Activated T-helper 17 cell treated with anti-CD3 and anti-CD28 coated beads, Interleukin-2, amount 50 U/mL, for 72 hours (primary cell): ENCODE measurements around the gene FNDC10. TPM values are rescaled to one million over a fixed set of nuclear protein-coding genes. Genes with fewer than 3 reads are reported as not detected.

Source experiments
- ATAC-seq: fragments of 150-1000 bp; cut with Tn5 transposase; replicated peaks from 2 replicates; pipeline ENCODE4 v1.10.0; 2021; ENCODE audit warnings: mild to moderate bottlenecking, moderate library complexity
- H3K27ac Mint-ChIP-seq: one replicate; pipeline ENCODE4 v1.8.0; 2022; ENCODE audit warnings: mixed read lengths
- H3K27me3 Mint-ChIP-seq: one replicate; pipeline ENCODE4 v1.8.0; 2022; ENCODE audit warnings: mixed read lengths
- H3K36me3 Mint-ChIP-seq: one replicate; pipeline ENCODE4 v1.8.0; 2022; ENCODE audit warnings: low read depth, mild to moderate bottlenecking, mixed read lengths
- H3K4me1 Mint-ChIP-seq: one replicate; pipeline ENCODE4 v1.8.0; 2022; ENCODE audit warnings: mixed read lengths
- H3K4me3 Mint-ChIP-seq: one replicate; pipeline ENCODE4 v1.8.0; 2022; ENCODE audit warnings: mild to moderate bottlenecking, mixed read lengths
- H3K9me3 Mint-ChIP-seq: one replicate; pipeline ENCODE4 v1.8.0; 2022; ENCODE audit warnings: mixed read lengths
- total RNA-seq, 2 donors: library from RNA; stranded (reverse); gene quantifications; one replicate each; pipeline ENCODE4 v1.2.3, GENCODE V29; 2022

The FNDC10 gene
- total RNA-seq, 2 donors from 2014 or later: 1.1 to 1.4 TPM

GRCh38 chr1:1623181-1623630 is 23.3 kb upstream of the FNDC10 start:
- no peak for ATAC-seq
- H3K36me3 Mint-ChIP-seq: no peaks in the 10 kb centered on the region
- H3K9me3 Mint-ChIP-seq: no peaks in the 10 kb centered on the region
- H3K4me3 Mint-ChIP-seq: no peak overlapping the region
- H3K4me1 Mint-ChIP-seq: no peaks in the 10 kb centered on the region
- H3K27ac Mint-ChIP-seq: no peak overlapping the region
- no peaks in the 10 kb centered on the region for H3K27me3 Mint-ChIP-seq

DNA sequence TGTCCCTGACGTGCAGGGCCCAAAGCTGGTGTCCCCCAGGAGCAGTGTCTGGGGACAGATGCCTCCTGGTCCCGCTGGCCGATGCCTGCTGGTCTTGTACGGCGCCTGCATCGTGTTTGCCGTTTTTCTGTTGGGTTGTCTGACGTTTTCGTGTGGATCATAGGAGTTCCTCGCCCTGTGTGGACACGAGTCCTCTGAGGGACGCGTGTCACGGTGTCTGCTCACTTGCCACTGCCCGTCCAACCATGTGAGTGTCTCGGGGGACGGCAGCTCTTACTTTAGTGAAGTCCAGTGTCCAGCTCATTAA is 22.8 kb upstream of the FNDC10 start:
- ATAC-seq: no peak
- H3K27ac Mint-ChIP-seq: no peak overlapping the region
- no peaks in the 10 kb centered on the region for H3K27me3 Mint-ChIP-seq
- no peaks in the 10 kb centered on the region for H3K9me3 Mint-ChIP-seq
- no peaks in the 10 kb centered on the region for H3K4me1 Mint-ChIP-seq
- H3K4me3 Mint-ChIP-seq: no peak overlapping the region
- no peaks in the 10 kb centered on the region for H3K36me3 Mint-ChIP-seq

GRCh38 chr1:1622010-1622787 is 22.3 kb upstream of the FNDC10 start:
- Mint-ChIP-seq H3K4me1 (no peaks in the 10 kb centered on the region), H3K36me3 (peaks cover 4% of the 10 kb centered on the region), H3K27me3 (no peaks in the 10 kb centered on the region), H3K4me3 (no peak overlapping the region), H3K27ac (no peak overlapping the region), H3K9me3 (no peaks in the 10 kb centered on the region)
- no peak for ATAC-seq

- Mint-ChIP-seq H3K9me3 (no peaks in the 10 kb centered on the region), H3K27ac (no peak overlapping the region), H3K4me3 (no peak overlapping the region), H3K4me1 (no peaks in the 10 kb centered on the region), H3K36me3 (peaks cover 4% of the 10 kb centered on the region), H3K27me3 (no peaks in the 10 kb centered on the region)
- no peak for ATAC-seq
Observed at GRCh38 chr1:1621173-1622009, 21.5 kb upstream of the FNDC10 start.

GRCh38 chr1:1620433-1621139 is 20.7 kb upstream of the FNDC10 start:
- H3K36me3 Mint-ChIP-seq: peaks cover 4% of the 10 kb centered on the region
- no peaks in the 10 kb centered on the region for H3K27me3 Mint-ChIP-seq

GRCh38 chr1:1619917-1620361 is 20.0 kb upstream of the FNDC10 start:
- no peaks in the 10 kb centered on the region for H3K4me1 Mint-ChIP-seq
- no peak overlapping the region for H3K4me3 Mint-ChIP-seq
- H3K9me3 Mint-ChIP-seq: no peaks in the 10 kb centered on the region
- no peak overlapping the region for H3K27ac Mint-ChIP-seq
- H3K27me3 Mint-ChIP-seq: no peaks in the 10 kb centered on the region
- no peak for ATAC-seq
- peaks cover 7% of the 10 kb centered on the region for H3K36me3 Mint-ChIP-seq

More at GRCh38 chr1:1620433-1621139, 20.7 kb upstream of the FNDC10 start:
- no peak overlapping the region for H3K27ac Mint-ChIP-seq
- no peak for ATAC-seq
- H3K4me1 Mint-ChIP-seq: no peaks in the 10 kb centered on the region
- H3K9me3 Mint-ChIP-seq: no peaks in the 10 kb centered on the region
- no peak overlapping the region for H3K4me3 Mint-ChIP-seq

- peaks cover 21% of the 10 kb centered on the region for H3K36me3 Mint-ChIP-seq
- no peak overlapping the region for H3K4me3 Mint-ChIP-seq
- peaks cover 10% of the 10 kb centered on the region for H3K4me1 Mint-ChIP-seq
- H3K27me3 Mint-ChIP-seq: no peaks in the 10 kb centered on the region
- H3K9me3 Mint-ChIP-seq: no peaks in the 10 kb centered on the region
- no peak overlapping the region for H3K27ac Mint-ChIP-seq
- ATAC-seq: no peak
Observed at GRCh38 chr1:1618396-1619068, 18.6 kb upstream of the FNDC10 start.

- H3K27me3 Mint-ChIP-seq: no peaks in the 10 kb centered on the region
- H3K9me3 Mint-ChIP-seq: no peaks in the 10 kb centered on the region
- peaks cover 24% of the 10 kb centered on the region for H3K36me3 Mint-ChIP-seq
- ATAC-seq: no peak
- H3K4me1 Mint-ChIP-seq: peaks cover 12% of the 10 kb centered on the region
- H3K27ac Mint-ChIP-seq: no peak overlapping the region
- peak overlapping the region; percentile 65 for H3K4me3 Mint-ChIP-seq
Observed at GRCh38 chr1:1617925-1618324, 18.0 kb upstream of the FNDC10 start.

DNA sequence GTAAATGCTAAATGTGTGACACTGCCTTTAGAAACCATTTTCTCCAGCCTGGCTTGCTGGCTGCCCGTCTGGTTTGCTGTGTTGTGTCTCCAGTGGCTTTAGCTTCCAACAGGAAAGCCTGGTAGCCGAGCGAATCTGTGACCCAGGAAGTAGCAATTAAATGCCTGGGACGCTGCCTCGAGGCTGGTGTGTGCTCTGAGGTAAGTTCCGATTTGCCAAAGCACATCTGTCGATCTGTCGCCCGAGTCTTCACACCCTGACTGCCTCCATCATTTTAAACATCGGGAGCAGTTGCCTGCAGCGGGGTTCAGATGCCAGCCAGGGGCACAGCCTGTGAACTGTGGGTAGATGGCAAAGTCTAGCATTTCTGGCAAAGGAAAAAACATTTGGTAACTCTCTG is 17.6 kb upstream of the FNDC10 start:
- Mint-ChIP-seq H3K27me3 (no peaks in the 10 kb centered on the region), H3K27ac (peak overlapping the region; percentile 65), H3K36me3 (peaks cover 24% of the 10 kb centered on the region), H3K9me3 (no peaks in the 10 kb centered on the region), H3K4me3 (peak overlapping the region; percentile 65), H3K4me1 (peaks cover 12% of the 10 kb centered on the region)
- no peak for ATAC-seq

- ATAC-seq: no peak
- Mint-ChIP-seq H3K4me1 (peaks cover 12% of the 10 kb centered on the region), H3K9me3 (no peaks in the 10 kb centered on the region), H3K27me3 (no peaks in the 10 kb centered on the region), H3K4me3 (peak overlapping the region; percentile 65), H3K27ac (peak overlapping the region; percentile 65), H3K36me3 (peaks cover 24% of the 10 kb centered on the region)
Observed at GRCh38 chr1:1616838-1617237, 16.9 kb upstream of the FNDC10 start.

GRCh38 chr1:1616045-1616790 is 16.3 kb upstream of the FNDC10 start:
- Mint-ChIP-seq H3K27me3 (no peaks in the 10 kb centered on the region), H3K27ac (peak overlapping the region; percentile 65), H3K36me3 (peaks cover 24% of the 10 kb centered on the region), H3K4me1 (peaks cover 12% of the 10 kb centered on the region), H3K9me3 (no peaks in the 10 kb centered on the region), H3K4me3 (peak overlapping the region; percentile 65)
- peak; percentile 18 for ATAC-seq

GRCh38 chr1:1615256-1616044 is 15.5 kb upstream of the FNDC10 start, which contains the start of gene MIB2:
Gene MIB2 (plus strand): TSS chr1:1615500. CDS start chr1:1623453, 7,953 bp downstream.
- Mint-ChIP-seq H3K36me3 (peaks cover 24% of the 10 kb centered on the region), H3K4me3 (peak within 1 kb of the TSS; percentile 99), H3K4me1 (peaks cover 12% of the 10 kb centered on the region), H3K27ac (peak within 1 kb of the TSS; percentile 99), H3K27me3 (no peaks in the 10 kb centered on the region), H3K9me3 (no peaks in the 10 kb centered on the region)
- ATAC-seq: peak; percentile 88

DNA sequence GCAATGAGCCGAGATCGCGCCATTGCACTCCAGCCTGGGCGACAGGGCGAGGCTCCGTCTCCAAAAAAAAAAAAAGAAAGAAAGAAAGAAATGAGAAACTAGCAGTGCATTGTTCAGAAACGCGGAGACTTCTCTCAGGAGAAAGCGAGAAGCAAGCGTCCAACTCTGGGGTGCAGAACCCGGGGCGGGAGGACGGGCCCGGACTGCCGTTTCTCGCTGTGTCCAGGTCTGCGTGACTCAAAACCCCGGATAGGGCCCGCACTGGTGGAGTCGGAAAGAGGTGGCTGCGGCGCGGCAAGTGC is 15.0 kb upstream of the FNDC10 start:
- no peak for ATAC-seq
- Mint-ChIP-seq H3K4me1 (peaks cover 12% of the 10 kb centered on the region), H3K36me3 (peaks cover 24% of the 10 kb centered on the region), H3K27ac (peak overlapping the region; percentile 99), H3K27me3 (no peaks in the 10 kb centered on the region), H3K4me3 (peak overlapping the region; percentile 99), H3K9me3 (no peaks in the 10 kb centered on the region)
